ENCODE data around the gene ANKFN1.
A peak's percentile ranks its signal among the peaks of the same experiment; 100 is the strongest.

Gene ANKFN1

DNA sequence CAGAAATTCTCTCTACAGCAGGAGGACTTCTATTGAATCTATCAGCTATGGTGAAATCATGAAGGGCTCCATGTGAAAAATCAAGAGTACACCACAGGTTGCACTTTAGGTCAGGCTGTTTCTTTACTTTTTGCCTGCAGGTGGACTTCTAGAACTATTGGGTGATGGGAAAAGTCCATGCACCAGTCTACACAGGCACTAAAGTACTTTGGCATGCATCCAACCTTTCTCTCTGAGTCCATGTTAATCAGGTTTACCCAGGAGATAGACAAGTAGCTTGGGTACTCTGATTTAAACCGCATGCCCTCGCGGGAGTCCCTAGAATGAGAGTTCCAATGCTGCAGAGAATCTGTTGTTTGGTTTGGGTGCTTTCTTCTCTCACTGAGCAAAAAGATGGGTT, 9.1 kb upstream of the ANKFN1 start:
- no peak for DNase-seq

DNA sequence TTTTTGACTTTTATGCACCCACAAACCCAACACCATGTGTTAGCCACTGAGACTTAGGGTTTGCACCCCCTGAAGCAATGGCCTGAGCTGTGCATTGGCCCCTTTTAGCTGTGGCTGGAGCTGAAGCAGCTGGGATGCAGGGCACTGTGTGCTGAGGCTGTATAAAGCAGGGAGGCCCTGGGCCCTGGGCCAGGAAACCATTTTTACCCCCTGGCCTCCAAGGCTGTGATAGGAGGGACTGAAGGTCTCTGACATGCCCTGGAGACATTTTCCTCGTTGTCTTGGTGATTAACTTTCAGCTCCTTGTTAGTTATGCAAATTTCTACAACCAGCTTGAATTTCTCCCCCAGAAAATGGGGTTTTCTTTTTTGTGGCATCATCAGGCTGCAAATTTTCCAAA, 6.7 kb upstream of the ANKFN1 start:
- peak; percentile 32 for DNase-seq

DNA sequence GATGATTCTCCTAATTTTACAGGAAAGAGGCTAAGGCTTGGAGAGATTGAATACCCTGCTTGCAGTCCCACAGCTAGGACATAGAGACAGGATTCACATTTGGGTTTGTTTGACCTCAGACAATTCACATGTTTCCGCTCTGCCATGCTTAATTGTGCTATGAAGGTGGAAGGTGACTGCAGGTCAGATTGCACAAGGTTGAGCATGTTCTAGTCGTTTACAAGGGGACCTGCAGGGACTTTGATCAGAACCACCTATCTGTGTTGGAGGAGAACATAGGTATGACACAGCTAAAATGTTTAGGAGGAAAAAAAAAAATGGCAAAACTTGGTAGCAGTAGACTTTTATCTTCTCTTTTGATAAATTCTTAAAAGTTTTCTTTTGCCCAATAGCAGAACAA, 4.9 kb upstream of the ANKFN1 start:
- no peak for DNase-seq

DNA sequence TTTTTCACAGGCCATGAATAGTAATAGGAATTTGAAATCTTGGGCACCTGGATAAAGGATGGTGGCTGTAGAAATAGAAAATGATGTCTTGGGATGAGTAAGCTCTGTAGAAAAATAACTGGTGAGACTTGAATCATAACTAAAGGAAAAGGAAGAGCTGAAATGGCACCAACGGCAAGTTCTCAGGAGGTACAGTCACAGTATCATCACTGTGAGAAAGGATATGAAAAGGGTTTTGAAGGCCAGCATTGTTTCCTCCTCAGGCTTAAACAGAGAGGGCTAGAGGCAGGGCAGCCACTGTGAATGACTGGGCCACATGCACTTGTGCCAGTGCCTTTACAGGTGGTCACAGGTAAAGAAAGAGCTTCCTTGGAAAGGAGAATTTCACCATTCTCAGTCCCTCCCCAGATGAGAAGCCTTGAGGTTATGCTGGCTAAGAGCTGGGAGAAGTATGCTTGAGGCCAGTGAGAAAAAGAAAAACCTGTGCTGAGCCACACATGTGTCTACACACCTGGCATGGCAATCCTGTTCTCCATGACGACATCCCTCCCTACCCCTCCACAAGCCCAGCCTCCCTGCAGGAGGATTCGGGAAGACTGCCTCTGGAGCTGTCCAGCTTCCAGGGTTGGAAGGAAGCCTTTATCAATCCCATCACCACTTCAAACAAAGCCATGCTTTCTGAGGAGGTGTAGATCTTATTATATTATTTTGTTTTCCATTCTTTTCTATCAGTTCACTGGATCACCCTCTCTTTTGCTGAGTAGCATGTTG, 3.8 kb upstream of the ANKFN1 start:
- no peak for DNase-seq

DNA sequence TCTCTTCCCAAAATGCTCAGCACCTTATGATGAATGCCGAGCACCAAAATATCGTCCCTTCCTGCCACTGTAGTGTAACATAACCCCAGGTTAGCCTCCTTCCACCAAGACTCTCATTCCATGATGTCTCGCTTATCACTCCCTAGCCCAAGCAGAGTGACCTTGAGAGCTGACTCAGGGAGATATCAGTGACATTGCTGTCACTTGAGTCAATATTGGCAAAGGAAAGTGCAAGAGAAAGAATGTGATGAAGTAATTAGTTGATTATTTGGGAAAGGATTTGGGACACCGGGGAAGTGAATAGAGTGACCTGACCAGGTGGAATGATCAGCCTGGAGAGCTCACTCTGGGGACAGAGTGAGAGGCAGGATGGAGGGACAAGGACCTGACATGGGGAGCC, 2.6 kb upstream of the ANKFN1 start:
- no peak for DNase-seq

DNA sequence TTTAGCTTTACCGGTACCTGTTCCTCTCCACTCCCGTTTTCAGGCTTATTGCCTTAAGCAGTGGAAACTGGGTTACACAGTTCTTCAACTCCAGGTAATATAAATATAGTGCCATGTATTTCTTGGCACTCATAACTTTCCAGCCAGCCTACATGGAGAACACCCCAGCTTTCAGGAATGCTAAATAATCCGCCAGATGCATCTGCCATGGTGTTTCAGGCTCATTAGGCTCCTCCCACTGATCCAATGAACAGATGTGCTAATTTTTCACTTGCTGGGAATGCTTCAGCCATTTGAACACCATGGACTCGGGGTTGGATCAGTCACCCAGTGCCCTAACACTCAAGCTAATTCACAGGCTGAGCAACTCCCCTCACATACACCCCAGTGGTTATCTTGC, 4.6 kb downstream of the ANKFN1 start:
- DNase-seq: no peak

DNA sequence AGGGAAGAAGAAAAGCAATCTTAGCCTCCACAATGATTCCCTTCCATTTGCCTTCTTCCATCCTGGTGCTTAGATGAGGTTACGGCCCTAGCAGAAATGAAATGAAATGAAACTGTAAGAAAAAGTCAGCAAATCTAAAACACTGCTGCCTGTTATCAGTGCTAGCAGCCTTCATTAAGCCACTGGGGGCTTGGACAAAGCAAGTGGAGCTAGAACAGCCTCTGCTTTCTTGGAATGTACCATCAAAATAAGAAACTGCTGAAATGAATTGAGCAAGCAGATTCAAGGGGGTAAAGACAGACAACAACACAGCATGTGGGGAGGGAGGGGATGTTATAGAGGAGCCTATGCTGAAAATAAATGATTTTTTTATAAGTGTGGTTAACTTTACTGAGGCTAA, 5.1 kb downstream of the ANKFN1 start:
- no peak for DNase-seq

DNA sequence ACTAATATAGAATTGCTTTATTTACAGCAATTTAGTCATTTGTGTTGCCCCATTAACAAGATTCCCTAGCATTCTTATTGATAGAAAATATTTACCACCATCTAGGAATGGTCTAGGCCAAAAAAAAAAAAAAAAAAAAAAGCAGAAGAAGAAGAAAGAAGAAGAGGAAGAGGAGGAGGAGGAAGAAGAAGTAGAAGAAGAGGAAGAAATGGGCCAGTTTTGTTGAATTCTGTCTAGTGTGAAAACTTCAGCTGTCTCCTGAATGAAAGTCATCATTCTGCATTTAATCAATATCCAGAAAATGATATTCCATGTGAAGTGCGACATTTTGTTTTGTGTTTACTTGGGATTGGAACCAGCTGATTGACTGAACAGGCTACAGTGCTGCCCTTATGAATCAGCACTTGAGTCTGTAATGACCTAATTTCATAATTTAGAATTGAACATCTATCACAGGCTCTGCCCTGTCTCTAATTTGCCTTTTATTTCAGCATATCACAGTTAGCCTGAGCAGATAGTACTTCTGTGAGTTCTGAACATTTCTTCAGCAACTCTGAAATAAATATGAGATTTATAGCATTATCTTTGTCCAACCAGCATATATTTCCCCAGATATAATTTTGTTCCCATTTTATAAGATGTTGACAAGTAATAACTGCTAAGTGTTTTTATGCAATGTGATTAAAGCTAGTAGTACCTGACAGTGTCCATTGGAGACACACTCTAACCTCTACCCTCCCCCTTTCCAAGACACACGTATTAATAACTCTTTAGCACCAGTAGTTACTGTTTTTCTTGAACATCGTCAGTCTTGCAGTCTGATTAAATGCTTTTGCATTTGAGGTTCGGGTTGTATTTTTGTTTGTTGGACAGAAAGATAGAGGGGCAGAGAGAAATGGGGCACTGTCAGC, 5.9 kb downstream of the ANKFN1 start:
- DNase-seq: no peak

DNA sequence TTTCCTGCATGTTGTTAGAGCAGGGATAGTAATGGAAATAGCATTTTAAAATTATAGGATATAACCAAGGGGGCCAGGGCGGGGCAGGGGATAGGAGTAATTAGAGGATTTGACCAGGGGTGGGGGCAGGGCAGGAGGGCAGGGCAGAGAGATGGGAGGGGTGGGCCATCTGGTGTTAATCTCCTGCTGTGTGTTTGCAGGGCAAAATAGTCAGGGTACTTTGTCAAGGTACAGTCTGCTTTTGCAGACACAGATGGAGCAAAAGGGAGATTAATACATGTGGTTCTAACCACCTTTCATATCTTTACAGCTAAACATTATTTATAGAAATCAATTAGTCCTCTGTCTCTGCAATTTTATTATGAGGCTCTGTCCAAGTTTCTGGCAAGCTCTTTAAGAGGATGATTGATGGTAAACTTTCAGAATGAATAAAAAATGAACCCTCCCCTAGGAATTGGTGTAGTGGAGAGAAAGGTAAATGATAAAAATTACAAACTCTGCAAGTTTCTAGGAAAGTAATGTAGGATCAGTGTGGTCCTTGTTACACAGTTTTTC, 6.6 kb downstream of the ANKFN1 start:
- no peak for DNase-seq

DNA sequence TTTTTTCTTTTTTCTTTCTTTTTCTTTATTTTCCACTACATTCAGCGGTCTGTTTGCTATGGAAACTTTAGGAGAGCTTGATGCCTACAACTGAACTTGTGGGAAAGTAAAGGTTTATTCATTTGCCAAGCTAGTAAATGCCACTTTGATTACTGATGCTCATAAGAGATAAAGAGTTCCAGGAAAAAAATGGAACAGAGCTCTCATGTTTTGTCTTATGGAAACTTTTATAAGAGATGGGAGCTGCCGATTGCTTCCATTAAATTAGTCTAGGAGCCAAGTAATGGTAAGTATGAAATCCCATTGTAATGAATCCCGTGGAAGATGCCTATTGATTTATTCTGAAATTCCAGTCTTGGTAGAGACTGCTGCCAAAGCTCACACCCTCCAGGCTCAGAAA, 7.1 kb downstream of the ANKFN1 start:
- no peak for DNase-seq

DNA sequence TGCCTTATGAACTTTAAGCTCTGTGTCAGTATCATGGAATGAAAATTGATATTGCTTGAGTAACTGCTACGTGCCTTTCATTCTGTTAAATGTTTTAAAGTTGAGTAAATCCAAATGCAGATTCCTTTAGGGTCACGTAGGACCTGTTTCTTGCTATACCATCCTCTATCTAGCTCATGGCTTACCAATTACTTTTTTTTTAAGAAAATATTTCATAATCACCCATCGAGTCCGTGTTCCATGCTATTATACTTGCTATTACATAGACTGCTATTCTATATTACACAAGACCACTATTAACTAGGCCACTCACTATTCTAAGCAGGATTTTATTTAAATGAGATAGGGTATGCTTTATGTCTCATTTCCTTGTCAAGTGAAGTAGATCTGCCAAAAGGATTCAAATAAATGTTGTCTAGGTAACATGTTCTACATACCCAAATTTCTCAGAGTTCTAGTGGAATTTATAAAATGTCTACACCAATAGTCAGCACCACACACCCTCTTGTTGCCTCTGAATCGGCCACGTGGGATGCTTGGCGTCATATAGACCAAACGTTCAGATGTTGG, 11.9 kb downstream of the ANKFN1 start:
- no peak for DNase-seq

DNA sequence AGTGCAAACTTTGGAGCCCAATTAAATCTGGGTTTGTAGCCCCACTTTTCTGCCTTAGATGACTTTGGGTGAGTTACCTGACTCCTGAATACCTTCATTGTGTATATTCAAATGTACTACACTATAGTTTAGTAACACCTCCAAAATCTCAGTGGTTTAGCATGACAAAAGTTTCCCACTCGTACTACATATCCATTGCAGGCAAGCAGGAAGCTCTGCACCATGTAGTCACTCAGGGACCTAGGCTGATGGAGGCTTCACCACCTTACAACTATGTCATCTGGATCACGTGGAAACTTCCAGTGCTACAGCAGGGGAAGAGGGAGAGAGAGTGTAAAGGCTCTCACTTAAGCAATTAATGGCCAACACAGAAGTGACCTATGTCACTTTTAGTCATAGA, 14.2 kb downstream of the ANKFN1 start:
- no peak for DNase-seq

DNA sequence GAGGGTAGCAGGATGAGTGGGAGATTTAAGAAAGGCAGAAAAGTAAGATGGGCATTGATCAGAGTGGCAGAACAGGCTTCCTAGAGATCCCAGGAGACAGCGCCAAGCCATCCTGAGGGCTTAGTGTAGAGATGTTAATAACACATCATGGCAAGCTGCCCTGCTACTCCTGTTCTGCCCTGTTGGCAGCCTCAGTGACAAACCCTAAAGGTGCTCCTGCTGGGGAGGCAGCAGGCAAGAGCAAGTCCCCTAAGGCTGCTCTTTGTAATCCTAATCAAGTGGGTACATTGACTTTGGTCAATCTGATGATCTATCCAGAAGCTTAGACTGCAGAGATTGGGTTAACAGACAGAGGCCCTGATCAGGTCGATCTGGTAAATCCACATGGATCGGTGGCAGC, 16.3 kb downstream of the ANKFN1 start:
- DNase-seq: no peak

DNA sequence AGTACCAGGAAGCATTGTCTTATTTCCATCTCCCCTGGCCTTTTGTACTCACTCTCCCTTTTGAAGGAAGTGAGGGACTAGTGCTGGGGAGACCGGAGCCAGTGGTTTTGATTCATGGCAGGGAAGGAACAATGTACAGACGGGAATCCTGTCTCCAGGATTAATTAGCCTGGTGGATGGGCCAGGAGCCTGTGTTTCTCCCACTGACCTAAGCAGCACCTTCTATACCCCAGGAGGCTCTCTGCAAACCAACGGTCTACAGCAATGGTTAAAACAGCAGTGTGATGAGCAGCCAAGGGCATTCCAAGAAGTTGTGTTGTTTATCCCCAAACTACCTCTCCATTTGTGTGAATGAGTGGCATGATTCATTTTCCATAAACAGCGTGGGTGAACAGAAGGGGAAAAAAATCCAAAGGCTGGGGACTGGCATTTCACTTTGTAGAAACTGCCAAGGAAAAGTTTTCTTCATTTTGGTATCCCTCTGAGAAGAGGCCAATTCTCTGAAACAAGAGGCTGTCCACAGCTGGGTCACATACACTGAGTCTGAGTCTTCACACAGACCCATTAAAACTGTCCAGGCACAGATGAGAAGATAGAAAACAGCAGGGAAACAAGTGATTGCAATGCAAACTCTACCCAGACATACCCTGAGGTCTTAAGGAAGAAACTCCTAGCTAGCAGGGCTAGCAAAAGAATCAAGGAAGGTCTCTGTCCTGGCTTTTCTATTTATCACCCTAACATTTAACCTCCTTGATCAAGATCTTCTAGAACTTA, 18.1 kb downstream of the ANKFN1 start:
- no peak for DNase-seq

DNA sequence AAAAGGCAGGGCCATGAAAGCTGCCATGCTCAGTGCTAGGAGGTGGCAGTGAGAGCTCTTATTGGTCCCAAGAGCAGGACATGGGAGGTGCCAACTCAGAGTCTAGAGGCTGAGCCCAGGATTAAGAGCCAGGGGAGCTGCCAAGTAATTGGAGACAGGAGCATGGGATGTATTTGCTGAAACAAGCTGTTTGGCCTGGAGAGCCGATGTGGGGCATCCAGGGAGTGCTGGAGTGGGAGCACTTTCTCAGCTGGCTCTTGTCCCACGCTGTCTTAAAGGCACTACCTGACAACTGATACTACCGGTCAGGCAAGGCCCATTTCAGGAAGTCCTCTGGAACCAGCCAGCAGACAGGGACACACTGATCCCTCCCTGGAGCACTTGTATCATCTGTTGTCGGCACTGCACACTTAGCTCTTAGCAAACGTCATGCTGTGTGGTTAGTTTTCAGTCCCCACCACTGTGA, 19.3 kb downstream of the ANKFN1 start:
- no peak for DNase-seq

DNA sequence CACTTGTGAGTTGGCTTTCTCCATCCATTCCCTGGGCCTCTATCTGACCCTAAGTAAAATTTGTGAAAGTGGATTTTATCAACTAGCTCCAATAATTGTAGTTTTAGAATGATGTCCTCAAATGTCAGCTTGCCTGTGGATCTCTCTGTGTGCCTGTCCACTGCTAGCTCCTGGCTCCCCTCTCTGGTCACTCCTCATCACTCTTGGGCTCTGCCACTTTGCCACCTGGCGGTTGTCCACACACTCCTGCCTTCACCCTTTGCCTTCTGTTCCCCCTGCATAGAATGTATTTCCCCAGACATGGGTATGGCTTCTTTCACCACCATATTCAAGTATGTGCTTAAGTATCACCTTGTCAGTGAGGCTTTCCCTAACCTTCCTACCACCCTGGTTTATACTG, 19.8 kb downstream of the ANKFN1 start:
- DNase-seq: no peak

DNA sequence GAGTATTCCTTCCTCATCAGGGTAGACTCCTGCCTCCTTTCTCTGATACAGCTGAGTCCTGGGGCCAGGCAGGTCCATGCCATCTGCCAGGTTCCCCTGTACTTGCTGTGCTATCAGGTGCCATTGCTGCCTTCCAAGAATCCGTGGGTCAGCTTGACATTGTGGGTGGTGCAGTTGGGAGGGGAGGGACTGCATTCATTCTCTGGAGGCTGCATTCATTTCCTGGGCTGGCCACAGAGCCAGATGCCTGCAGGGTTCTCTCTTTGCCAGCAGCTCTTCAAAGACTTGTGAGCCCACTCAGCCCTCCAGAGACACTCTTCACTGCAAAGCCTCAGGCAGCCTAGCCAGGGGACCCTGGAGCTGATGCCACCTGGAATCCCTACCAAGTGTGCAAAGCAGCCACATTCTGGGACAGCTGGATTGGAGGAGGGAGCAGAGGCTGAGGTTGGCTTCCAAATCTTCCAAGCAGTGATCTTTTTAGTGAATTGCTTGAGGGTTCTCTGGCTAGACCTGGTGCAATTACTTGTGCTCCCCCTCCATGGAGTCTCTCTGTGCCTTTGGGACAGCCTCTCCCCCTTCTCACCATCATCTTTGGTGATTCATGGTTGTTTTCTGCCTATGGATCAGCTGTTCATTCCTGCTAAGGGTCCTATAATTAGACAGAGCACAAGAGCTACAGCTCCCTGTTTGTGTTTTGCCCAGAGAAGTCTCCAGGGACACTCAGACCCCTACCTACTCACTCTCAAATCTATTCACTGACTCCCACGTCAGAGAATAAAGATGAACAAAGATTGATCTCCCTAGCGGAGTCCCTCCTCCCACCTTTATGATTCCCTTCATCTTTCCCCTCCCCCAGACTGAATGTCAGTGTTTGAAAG, 20.9 kb downstream of the ANKFN1 start:
- no peak for DNase-seq

DNA sequence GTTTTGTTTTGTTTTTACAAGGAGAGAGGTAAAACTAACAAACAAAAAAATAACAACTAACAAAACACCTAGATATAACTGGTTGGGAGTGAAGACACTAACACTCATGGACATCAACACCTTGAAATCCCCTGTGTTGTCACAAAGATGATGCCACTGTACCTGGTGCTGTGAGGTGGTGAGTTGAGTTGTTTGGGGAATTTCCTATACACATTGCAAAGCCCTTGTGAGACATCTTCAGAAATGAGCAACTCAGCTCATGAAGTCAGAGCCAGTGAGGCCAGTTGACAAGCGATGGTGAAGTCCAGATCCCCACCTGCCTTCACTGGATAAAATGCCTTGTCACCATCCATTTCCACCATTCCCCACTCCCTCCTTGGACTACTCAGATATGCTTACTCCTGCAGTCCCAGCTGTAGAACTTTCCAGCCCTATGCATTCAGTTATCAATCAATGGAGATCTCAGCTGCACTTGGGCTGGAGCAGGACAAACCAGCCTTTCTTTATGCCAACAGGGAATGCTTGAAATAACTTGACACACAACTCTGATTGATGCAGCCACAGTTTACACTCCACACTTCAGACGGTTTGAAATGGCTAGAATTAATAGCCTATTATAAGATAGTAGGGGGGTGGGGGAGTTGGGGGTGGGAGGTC, 22.2 kb downstream of the ANKFN1 start:
- no peak for DNase-seq

DNA sequence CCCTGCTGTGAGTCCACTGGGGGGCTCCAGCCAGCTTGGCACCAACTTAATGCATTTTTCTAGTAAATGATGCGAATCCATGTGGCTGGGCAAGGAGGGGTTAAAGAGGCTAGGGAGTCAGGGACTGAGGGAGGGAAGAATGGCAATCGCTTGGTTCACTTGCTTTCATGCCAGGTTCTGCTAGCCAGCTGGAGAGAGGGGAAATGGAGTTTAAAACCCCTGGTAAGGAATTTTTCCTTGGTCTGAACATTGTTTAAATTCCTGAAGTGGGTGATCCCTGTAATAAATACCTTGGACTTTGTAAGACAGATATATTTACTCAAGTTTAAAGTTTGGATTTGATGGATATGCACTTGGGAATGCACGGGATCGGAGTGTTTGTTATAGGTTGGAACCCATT, 22.8 kb downstream of the ANKFN1 start:
- DNase-seq: no peak

DNA sequence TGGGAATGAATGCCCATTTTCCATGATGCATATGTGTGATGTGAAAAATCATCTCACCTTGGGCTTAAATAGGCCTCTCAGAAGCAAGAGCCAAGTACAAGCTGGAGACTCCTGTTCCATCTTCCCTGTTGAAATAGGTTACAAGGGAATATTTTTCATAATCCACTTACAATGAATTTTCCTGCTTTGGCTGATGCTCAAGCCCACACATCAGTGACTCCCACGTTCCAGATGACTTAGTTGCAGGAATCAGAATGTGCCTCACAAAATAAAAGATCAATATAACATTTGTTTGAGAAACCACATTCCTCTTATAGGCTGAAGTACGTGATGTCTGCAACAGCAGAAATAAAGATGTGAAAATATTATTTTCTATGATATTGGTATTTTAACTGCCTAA, 24.1 kb downstream of the ANKFN1 start:
- DNase-seq: no peak

DNA sequence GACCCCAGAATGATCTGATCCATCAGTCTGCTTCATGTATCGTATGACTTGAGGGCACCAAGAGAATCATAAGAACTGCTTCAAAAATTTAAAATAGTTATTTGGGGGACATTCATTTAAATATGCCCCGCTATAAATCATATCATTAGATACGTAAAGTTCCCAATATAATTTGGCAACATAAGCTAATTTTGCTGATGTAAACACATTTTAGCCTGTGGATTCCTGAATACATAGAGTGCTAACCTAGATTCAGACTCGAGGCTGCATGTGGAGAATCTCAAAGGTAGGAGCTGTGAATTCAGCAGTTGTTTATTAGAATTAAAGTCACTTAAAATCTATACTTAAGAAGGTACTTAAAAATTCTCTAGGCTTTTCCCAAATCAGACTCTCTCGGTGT, 24.9 kb downstream of the ANKFN1 start:
- DNase-seq: no peak

All from NCI-H1048 (cell line).